Measurements from ENCODE around the gene TBXAS1.
"Not testable (repeated sequence)": the region's sequence is repeated elsewhere in the genome, so short reads cannot be mapped to it uniquely, and the experiment has no call there.

Gene TBXAS1

GRCh38 chr7:139902436-139903102, 73.5 kb downstream of the TBXAS1 start:
- Histone ChIP-seq H2BK5ac (ENCODE audit: low read depth, low read length, poor library complexity, severe bottlenecking) (no peak overlapping the region), H3K18ac (ENCODE audit: low read depth in 1 of 2, low read length in 2 of 2) (no peak overlapping the region), H3K79me1 (replicated peaks; ENCODE audit: low read length, poor library complexity, severe bottlenecking) (peaks cover 1% of the 10 kb centered on the region), H3K27me3 (ENCODE audit: control insufficient read depth in 1 of 2, insufficient read depth in 1 of 2, low read length in 2 of 2) (no peaks in the 10 kb centered on the region), H3K9ac (ENCODE audit: low read length) (no peak overlapping the region), H3K4me1 (ENCODE audit: control insufficient read depth, insufficient read depth, low read depth, low read length) (peaks cover 17% of the 10 kb centered on the region), H2AFZ (ENCODE audit: low read depth, low read length) (no peak overlapping the region), H3K27ac (ENCODE audit: low read length, poor library complexity, severe bottlenecking) (no peak overlapping the region), H3K4me2 (ENCODE audit: low read length, poor library complexity, severe bottlenecking) (no peak overlapping the region), H4K91ac (ENCODE audit: low read length) (no peak overlapping the region), H3K9me3 (ENCODE audit: control insufficient read depth, low read length) (no peaks in the 10 kb centered on the region), H2BK12ac (ENCODE audit: low read length in 2 of 2) (no peak overlapping the region), H2AK5ac (ENCODE audit: low read length, severe bottlenecking) (no peak overlapping the region), H3K4ac (ENCODE audit: low read depth in 1 of 2, low read length in 2 of 2) (no peak overlapping the region), H3K23ac (ENCODE audit: low read length in 2 of 2) (no peak overlapping the region), H2BK120ac (ENCODE audit: low read depth, low read length) (no peak overlapping the region), H2BK15ac (ENCODE audit: low read depth, poor library complexity, severe bottlenecking) (no peak overlapping the region), H3K36me3 (ENCODE audit: control insufficient read depth in 1 of 2, insufficient read depth in 2 of 2, low read depth in 1 of 2, low read length in 2 of 2) (no peaks in the 10 kb centered on the region), H4K8ac (ENCODE audit: low read length) (no peak overlapping the region), H3K14ac (ENCODE audit: low read length in 2 of 2) (no peak overlapping the region), H3K4me3 (ENCODE audit: insufficient read depth in 1 of 2, low read depth in 1 of 2, low read length in 2 of 2) (no peak overlapping the region)
- peak; percentile 64 for DNase-seq
- 38% methylated on average over 3 of the region's 4 CpGs for WGBS

GRCh38 chr7:139903103-139903477, 74.0 kb downstream of the TBXAS1 start:
- not testable (repeated sequence) for DNase-seq; H2AK5ac ChIP-seq (ENCODE audit: low read length, severe bottlenecking); H3K4me2 ChIP-seq (ENCODE audit: low read length, poor library complexity, severe bottlenecking); H3K23ac ChIP-seq (ENCODE audit: low read length in 2 of 2); H3K4me3 ChIP-seq (ENCODE audit: insufficient read depth in 1 of 2, low read depth in 1 of 2, low read length in 2 of 2); H4K8ac ChIP-seq (ENCODE audit: low read length); H3K18ac ChIP-seq (ENCODE audit: low read depth in 1 of 2, low read length in 2 of 2); H3K27me3 ChIP-seq (ENCODE audit: control insufficient read depth in 1 of 2, insufficient read depth in 1 of 2, low read length in 2 of 2); H3K27ac ChIP-seq (ENCODE audit: low read length, poor library complexity, severe bottlenecking); H3K4ac ChIP-seq (ENCODE audit: low read depth in 1 of 2, low read length in 2 of 2); H2AFZ ChIP-seq (ENCODE audit: low read depth, low read length); H3K9ac ChIP-seq (ENCODE audit: low read length); H2BK5ac ChIP-seq (ENCODE audit: low read depth, low read length, poor library complexity, severe bottlenecking); H3K79me1 ChIP-seq (replicated peaks; ENCODE audit: low read length, poor library complexity, severe bottlenecking); H3K36me3 ChIP-seq (ENCODE audit: control insufficient read depth in 1 of 2, insufficient read depth in 2 of 2, low read depth in 1 of 2, low read length in 2 of 2); H4K91ac ChIP-seq (ENCODE audit: low read length); H2BK120ac ChIP-seq (ENCODE audit: low read depth, low read length); H2BK15ac ChIP-seq (ENCODE audit: low read depth, poor library complexity, severe bottlenecking); H2BK12ac ChIP-seq (ENCODE audit: low read length in 2 of 2); H3K14ac ChIP-seq (ENCODE audit: low read length in 2 of 2); H3K9me3 ChIP-seq (ENCODE audit: control insufficient read depth, low read length)
- H3K4me1 ChIP-seq (ENCODE audit: control insufficient read depth, insufficient read depth, low read depth, low read length): peaks cover 13% of the 10 kb centered on the region
- 100% methylated on average over 1 of the region's 2 CpGs for WGBS

GRCh38 chr7:139906879-139907278, 77.8 kb downstream of the TBXAS1 start:
- Histone ChIP-seq H3K4me2 (ENCODE audit: low read length, poor library complexity, severe bottlenecking) (no peak overlapping the region), H3K36me3 (ENCODE audit: control insufficient read depth in 1 of 2, insufficient read depth in 2 of 2, low read depth in 1 of 2, low read length in 2 of 2) (no peaks in the 10 kb centered on the region), H4K8ac (ENCODE audit: low read length) (no peak overlapping the region), H2BK15ac (ENCODE audit: low read depth, poor library complexity, severe bottlenecking) (no peak overlapping the region), H3K9me3 (ENCODE audit: control insufficient read depth, low read length) (no peaks in the 10 kb centered on the region), H3K27me3 (ENCODE audit: control insufficient read depth in 1 of 2, insufficient read depth in 1 of 2, low read length in 2 of 2) (no peaks in the 10 kb centered on the region), H2BK120ac (ENCODE audit: low read depth, low read length) (no peak overlapping the region), H3K23ac (ENCODE audit: low read length in 2 of 2) (no peak overlapping the region), H2BK12ac (ENCODE audit: low read length in 2 of 2) (no peak overlapping the region), H3K4ac (ENCODE audit: low read depth in 1 of 2, low read length in 2 of 2) (no peak overlapping the region), H3K4me3 (ENCODE audit: insufficient read depth in 1 of 2, low read depth in 1 of 2, low read length in 2 of 2) (no peak overlapping the region), H3K79me1 (replicated peaks; ENCODE audit: low read length, poor library complexity, severe bottlenecking) (peaks cover 1% of the 10 kb centered on the region), H3K4me1 (ENCODE audit: control insufficient read depth, insufficient read depth, low read depth, low read length) (peaks cover 2% of the 10 kb centered on the region), H3K14ac (ENCODE audit: low read length in 2 of 2) (no peak overlapping the region), H2AK5ac (ENCODE audit: low read length, severe bottlenecking) (no peak overlapping the region), H3K9ac (ENCODE audit: low read length) (no peak overlapping the region), H2BK5ac (ENCODE audit: low read depth, low read length, poor library complexity, severe bottlenecking) (no peak overlapping the region), H2AFZ (ENCODE audit: low read depth, low read length) (no peak overlapping the region), H3K27ac (ENCODE audit: low read length, poor library complexity, severe bottlenecking) (no peak overlapping the region), H4K91ac (ENCODE audit: low read length) (no peak overlapping the region), H3K18ac (ENCODE audit: low read depth in 1 of 2, low read length in 2 of 2) (no peak overlapping the region)
- no peak for DNase-seq

- Histone ChIP-seq H4K8ac (ENCODE audit: low read length) (no peak overlapping the region), H3K4me2 (ENCODE audit: low read length, poor library complexity, severe bottlenecking) (no peak overlapping the region), H2BK15ac (ENCODE audit: low read depth, poor library complexity, severe bottlenecking) (no peak overlapping the region), H2BK5ac (ENCODE audit: low read depth, low read length, poor library complexity, severe bottlenecking) (no peak overlapping the region), H3K9ac (ENCODE audit: low read length) (no peak overlapping the region), H2AK5ac (ENCODE audit: low read length, severe bottlenecking) (no peak overlapping the region), H3K36me3 (ENCODE audit: control insufficient read depth in 1 of 2, insufficient read depth in 2 of 2, low read depth in 1 of 2, low read length in 2 of 2) (no peaks in the 10 kb centered on the region), H3K23ac (ENCODE audit: low read length in 2 of 2) (no peak overlapping the region), H3K79me1 (replicated peaks; ENCODE audit: low read length, poor library complexity, severe bottlenecking) (peaks cover 1% of the 10 kb centered on the region), H2BK120ac (ENCODE audit: low read depth, low read length) (no peak overlapping the region), H4K91ac (ENCODE audit: low read length) (no peak overlapping the region), H2AFZ (ENCODE audit: low read depth, low read length) (no peak overlapping the region), H3K27me3 (ENCODE audit: control insufficient read depth in 1 of 2, insufficient read depth in 1 of 2, low read length in 2 of 2) (no peaks in the 10 kb centered on the region), H3K9me3 (ENCODE audit: control insufficient read depth, low read length) (no peaks in the 10 kb centered on the region), H3K4ac (ENCODE audit: low read depth in 1 of 2, low read length in 2 of 2) (no peak overlapping the region), H3K18ac (ENCODE audit: low read depth in 1 of 2, low read length in 2 of 2) (no peak overlapping the region), H2BK12ac (ENCODE audit: low read length in 2 of 2) (no peak overlapping the region), H3K14ac (ENCODE audit: low read length in 2 of 2) (no peak overlapping the region), H3K27ac (ENCODE audit: low read length, poor library complexity, severe bottlenecking) (no peak overlapping the region), H3K4me1 (ENCODE audit: control insufficient read depth, insufficient read depth, low read depth, low read length) (peaks cover 2% of the 10 kb centered on the region), H3K4me3 (ENCODE audit: insufficient read depth in 1 of 2, low read depth in 1 of 2, low read length in 2 of 2) (no peak overlapping the region)
- no peak for DNase-seq
Observed at GRCh38 chr7:139908792-139909191, 79.7 kb downstream of the TBXAS1 start.

Measured in mesenchymal stem cell (in vitro differentiated cells and primary cell).